Spleen (tissue), 7 donors: Measurements from ENCODE around the gene CPXM2.

Source experiments
- POLR2A ChIP-seq, 3 donors: fragments of 450-650 bp; IDR thresholded peaks; one replicate each; pipeline ENCODE4 v1.5.1; 2017; ENCODE audit warnings: antibody characterized with exemption in 3 of 3, mild to moderate bottlenecking in 1 of 3
- TF ChIP-seq, protein P1 (sequence below), 11 experiments: fragments of 200-600 bp in 7 of 11; fragments of 450-650 bp in 4 of 11; sonication (generic) in 4 of 11; IDR thresholded peaks in 8 of 11; conservative IDR thresholded peaks in 3 of 11; 1 replicate in 7 of 11; 2 replicates in 4 of 11; pipeline versions ENCODE4 v1.4.0 to v1.8.0; 2016 to 2021; ENCODE audit warnings: antibody characterized with exemption in 11 of 11, inconsistent platforms in 4 of 11, mild to moderate bottlenecking in 1 of 11
- donor health status: DM: no; HTN: no; CAD: no; lungs with moderate emphysema.
- donor health status: DM: no; HTN: no; CAD: no.
- donor health status: DM: no; HTN: no; CAD: no.

DNA sequence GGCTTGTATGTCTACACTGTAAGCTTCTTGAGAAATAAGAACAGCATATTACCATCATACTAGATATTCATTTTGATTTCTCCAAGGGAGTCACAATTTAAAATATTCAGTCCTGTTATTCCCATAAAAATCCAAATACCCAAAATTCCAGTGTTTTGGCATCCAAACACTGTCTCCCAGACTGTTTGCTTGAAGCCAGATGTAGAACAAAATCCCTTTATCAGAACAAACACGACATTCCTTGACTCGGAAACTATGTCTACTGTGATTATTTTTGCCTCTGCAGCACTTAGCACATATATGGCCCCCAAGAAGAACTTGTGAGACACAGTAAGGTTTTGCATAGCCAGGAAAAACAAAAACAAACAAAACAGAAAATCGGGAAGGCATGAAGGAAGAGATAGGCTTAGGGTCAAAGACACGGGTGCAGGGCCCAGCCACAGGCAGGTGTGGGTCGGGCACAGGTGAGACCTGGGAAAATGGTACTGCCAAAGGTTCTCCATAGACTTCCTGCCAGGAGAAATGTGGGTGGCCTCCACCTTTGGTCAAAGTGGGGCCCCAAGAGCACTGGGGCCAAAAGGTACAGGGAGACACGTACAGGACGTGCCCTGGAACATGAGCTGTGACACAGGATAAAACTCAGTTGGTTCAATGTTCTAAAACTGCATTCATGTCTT lies 36.5 kb downstream of the CPXM2 start:
- no peak for TF ChIP-seq POLR2A (IDR thresholded peaks at IDR 0.05)
- TF ChIP-seq, protein P1, sequence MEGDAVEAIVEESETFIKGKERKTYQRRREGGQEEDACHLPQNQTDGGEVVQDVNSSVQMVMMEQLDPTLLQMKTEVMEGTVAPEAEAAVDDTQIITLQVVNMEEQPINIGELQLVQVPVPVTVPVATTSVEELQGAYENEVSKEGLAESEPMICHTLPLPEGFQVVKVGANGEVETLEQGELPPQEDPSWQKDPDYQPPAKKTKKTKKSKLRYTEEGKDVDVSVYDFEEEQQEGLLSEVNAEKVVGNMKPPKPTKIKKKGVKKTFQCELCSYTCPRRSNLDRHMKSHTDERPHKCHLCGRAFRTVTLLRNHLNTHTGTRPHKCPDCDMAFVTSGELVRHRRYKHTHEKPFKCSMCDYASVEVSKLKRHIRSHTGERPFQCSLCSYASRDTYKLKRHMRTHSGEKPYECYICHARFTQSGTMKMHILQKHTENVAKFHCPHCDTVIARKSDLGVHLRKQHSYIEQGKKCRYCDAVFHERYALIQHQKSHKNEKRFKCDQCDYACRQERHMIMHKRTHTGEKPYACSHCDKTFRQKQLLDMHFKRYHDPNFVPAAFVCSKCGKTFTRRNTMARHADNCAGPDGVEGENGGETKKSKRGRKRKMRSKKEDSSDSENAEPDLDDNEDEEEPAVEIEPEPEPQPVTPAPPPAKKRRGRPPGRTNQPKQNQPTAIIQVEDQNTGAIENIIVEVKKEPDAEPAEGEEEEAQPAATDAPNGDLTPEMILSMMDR (IDR thresholded peaks at IDR 0.05 in 8 of 11, conservative IDR thresholded peaks at IDR 0.05 in 3 of 11), result no peak
